Stimulated activated CD4-positive, alpha-beta T cell treated with anti-CD3 and anti-CD28 coated beads, Interleukin-15, amount 100 ng/mL, for 24 hours (primary cell): Measurements from ENCODE around the gene ERCC3.
"Not testable (repeated sequence)": the region's sequence is repeated elsewhere in the genome, so short reads cannot be mapped to it uniquely, and the experiment has no call there.

Experiments
- DNase-seq: peaks from one replicate; pipeline ENCODE4 v3.0.0-alpha.2; 2020

ERCC3 gene

DNA sequence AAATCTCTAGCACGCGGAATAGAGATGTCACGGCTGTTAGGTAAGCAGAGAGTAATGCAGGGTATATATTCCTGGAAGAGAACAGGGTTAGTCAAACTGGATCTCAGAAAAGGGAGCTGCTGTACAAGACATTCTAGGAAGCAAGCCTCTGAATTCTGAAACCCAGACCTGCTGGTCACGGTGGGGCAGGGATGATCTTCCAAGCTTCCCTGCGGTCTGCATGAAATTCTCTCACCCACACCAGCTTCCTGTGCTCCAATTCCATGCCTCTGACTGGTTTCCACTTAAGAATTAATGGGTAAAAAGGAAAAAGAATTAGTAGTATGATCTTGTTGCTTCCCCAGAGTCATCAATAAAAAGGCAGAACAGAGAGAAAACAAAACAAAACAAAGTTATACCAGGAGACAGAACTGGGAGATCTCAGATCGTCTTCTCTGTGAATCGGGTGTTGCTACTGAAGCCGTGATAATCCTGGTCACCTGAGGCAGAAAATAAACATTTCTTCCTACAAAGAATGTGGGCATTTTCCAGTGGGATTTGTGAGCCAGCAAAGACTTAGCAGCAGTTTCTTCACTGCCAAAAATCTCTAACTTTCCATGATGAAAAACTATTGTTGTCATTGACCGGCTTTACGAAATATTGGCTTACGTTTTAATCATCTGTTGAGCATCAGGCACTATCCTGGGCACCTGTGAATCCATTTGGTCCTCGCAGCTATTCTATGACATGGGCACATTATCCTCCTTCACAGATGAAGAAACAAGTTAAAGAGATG, 68.6 kb downstream of the ERCC3 start:
- no peak for DNase-seq

DNA sequence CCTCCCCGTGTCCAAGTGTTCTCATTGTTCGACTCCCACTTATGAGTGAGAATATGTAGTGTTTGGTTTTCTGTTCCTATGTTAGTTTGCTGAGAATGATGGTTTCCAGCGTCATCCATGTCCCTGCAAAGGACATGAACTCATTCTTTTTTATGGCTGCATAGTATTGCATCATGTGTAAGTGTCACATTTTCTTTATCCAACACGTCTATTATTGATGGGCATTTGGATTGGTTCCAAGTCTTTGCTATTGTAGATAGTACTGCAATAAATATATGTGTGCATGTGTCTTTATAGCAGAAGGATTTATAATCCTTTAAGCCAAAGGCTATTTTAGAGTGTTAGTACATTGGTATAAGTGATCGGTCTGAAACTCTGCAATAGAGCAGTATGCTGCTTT, 69.8 kb downstream of the ERCC3 start:
- not testable (repeated sequence) for DNase-seq

DNA sequence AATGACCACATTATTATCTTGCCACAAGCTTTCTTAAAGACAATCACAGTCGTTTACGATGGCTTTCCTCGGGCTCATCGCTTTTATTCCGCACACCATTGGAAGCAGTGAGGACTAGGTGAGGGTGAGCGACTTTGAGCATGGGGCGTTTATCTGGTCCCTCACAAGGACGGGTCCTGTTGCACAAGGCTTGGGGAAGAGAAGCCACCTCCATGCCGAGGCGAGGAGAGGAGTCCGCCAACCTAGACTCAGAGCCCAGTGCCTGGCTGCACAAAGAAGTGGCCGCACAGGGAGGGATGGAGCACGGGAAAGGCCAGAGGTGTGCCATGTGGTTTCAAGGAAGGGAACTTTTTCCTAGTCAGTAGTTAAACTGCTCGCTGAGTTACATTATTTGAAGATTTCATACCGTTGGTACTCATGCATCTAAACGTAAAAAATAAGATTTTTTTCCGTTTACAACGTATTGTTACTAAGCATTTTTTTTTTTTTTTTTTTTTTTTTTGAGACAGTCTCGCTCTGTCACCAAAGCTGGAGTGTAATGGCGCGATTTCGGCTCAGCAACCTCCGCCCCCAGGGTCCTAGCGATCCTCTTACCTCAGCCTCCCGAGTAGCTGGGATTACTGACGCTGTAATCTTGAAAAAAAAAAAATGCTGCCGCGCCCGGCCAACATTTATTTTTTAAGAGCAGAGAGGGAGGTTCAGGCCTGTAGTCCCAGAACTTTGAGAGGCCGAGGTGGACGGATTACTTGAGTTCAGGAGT, 73.0 kb downstream of the ERCC3 start:
- peak; percentile 18 for DNase-seq

GRCh38 chr2:127220102-127220767, 73.7 kb downstream of the ERCC3 start, which contains the start of gene CYP27C1:
CYP27C1 (minus strand) TSS chr2:127220299; CDS start chr2:127220270, 29 bp downstream.
- peak; percentile 25 for DNase-seq

GRCh38 chr2:127219171-127220070, 74.5 kb downstream of the ERCC3 start:
- peak; percentile 41 for DNase-seq

DNA sequence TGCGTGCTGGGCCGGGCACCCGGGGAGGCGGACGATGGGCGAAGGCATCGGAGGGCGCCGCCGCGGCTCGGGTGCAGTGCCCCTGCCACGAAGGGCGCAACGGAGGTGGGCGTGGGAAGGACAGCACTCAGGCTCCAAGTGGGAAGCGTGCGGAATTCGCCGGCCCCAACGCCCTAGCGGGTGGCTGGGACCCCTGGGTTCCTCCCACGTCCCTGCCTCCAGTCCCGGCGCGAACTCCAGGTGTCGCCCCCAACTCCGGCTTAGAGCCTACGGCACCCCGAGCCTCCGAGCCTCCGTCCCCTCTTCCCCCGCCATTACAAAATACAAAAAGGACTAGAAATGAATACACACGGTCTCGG, 75.2 kb downstream of the ERCC3 start:
- DNase-seq = no peak

DNA sequence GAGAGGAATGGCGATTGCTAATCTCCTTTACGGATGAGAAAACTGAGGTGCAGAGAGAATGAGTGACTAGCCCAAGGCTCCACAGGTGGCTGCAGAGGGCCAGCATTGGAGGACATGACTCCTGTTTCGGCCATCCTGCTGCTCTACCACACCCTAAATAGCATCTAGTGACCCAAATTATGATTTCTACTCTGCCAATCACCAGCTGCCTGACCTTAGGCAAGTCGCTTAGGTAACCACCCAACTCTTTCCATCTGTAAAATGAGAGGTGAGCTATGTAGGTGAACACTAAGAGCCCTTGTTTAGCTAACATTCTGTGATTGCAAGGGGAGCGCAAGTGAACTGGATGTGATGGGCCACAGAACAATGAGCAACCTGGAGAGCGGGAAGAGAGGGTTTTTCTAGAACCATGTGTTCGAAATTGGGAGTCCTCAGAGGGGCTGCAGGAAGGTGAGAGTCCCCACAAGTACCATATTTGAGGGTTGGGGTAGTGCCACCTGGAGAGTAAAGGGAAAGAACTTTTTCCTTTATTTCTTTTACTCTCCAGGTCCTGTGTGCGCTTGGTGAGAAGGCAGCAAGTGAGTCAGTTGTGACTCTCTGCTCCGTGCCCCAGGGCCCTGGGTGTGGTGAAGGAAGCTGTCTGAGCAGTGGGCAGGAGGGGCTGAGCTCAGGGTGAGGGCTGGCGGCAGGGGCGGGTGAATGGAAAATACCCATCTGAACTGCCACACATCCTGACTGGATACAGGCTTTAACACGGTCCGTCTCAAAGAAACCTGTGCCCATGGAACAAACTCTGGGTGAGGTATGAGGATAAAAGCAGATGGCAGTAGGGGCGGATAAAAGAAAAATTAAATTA, 76.2 kb downstream of the ERCC3 start:
- DNase-seq = peak; percentile 37

- no peak for DNase-seq
Measured at GRCh38 chr2:127216593-127216992, 77.4 kb downstream of the ERCC3 start.

- no peak for DNase-seq
Measured at GRCh38 chr2:127216095-127216494, 77.8 kb downstream of the ERCC3 start.

DNA sequence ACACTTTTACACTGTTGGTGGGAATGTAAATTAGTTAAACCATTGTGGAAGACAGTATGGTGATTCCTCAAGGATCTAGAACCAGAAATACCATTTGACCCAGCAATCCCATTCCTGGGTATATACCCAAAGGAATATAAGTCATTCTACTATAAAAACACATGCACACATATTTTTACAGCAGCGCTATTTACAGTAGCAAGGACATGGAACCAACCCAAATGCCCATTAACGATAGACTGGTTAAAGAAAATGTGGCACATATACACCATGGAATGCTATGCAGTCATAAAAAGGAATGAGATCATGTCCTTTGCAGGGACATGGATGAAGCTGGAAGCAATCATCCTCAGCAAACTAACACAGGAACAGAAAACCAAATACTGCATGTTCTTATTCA, 79.7 kb downstream of the ERCC3 start:
- DNase-seq = not testable (repeated sequence)

- DNase-seq = no peak
Measured at GRCh38 chr2:127208313-127208712, 85.6 kb downstream of the ERCC3 start.
